ENCODE data around the gene MAP3K8. TPM values are rescaled to one million over a fixed set of nuclear protein-coding genes. Genes with fewer than 3 reads are reported as not detected.

Gene MAP3K8
- total RNA-seq, 1 donor from 2014 or later = 7.0 TPM

GRCh38 chr10:30460121-30460520 lies 26.1 kb downstream of the MAP3K8 start:
- intact Hi-C loops (cut with micrococcal nuclease) = no loop called here
- TF ChIP-seq, protein P1, sequence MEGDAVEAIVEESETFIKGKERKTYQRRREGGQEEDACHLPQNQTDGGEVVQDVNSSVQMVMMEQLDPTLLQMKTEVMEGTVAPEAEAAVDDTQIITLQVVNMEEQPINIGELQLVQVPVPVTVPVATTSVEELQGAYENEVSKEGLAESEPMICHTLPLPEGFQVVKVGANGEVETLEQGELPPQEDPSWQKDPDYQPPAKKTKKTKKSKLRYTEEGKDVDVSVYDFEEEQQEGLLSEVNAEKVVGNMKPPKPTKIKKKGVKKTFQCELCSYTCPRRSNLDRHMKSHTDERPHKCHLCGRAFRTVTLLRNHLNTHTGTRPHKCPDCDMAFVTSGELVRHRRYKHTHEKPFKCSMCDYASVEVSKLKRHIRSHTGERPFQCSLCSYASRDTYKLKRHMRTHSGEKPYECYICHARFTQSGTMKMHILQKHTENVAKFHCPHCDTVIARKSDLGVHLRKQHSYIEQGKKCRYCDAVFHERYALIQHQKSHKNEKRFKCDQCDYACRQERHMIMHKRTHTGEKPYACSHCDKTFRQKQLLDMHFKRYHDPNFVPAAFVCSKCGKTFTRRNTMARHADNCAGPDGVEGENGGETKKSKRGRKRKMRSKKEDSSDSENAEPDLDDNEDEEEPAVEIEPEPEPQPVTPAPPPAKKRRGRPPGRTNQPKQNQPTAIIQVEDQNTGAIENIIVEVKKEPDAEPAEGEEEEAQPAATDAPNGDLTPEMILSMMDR (IDR thresholded peaks at IDR 0.05; ENCODE audit: borderline replicate concordance) = no peak
- no peak for DNase-seq
- H3K27me3 ChIP-seq (ENCODE audit: low read depth) = no peaks in the 10 kb centered on the region
- H3K9me3 ChIP-seq (replicated peaks) = no peaks in the 10 kb centered on the region
- no peak overlapping the region for H3K27ac ChIP-seq (replicated peaks)
- no peak overlapping the region for H3K4me3 ChIP-seq
- peaks cover 58% of the 10 kb centered on the region for H3K4me1 ChIP-seq
- peaks cover 55% of the 10 kb centered on the region for H3K36me3 ChIP-seq

- Histone ChIP-seq H3K4me1 (peaks cover 34% of the 10 kb centered on the region), H3K4me3 (no peak overlapping the region), H3K27me3 (ENCODE audit: low read depth) (no peaks in the 10 kb centered on the region), H3K36me3 (peaks cover 54% of the 10 kb centered on the region), H3K27ac (replicated peaks) (peak overlapping the region; percentile 47), H3K9me3 (replicated peaks) (no peaks in the 10 kb centered on the region)
- DNase-seq = no peak
- TF ChIP-seq, protein P1 (IDR thresholded peaks at IDR 0.05; ENCODE audit: borderline replicate concordance) = no peak
- intact Hi-C loops (cut with micrococcal nuclease) = no loop called here
Observed at GRCh38 chr10:30462513-30462912, 28.5 kb downstream of the MAP3K8 start.

DNA sequence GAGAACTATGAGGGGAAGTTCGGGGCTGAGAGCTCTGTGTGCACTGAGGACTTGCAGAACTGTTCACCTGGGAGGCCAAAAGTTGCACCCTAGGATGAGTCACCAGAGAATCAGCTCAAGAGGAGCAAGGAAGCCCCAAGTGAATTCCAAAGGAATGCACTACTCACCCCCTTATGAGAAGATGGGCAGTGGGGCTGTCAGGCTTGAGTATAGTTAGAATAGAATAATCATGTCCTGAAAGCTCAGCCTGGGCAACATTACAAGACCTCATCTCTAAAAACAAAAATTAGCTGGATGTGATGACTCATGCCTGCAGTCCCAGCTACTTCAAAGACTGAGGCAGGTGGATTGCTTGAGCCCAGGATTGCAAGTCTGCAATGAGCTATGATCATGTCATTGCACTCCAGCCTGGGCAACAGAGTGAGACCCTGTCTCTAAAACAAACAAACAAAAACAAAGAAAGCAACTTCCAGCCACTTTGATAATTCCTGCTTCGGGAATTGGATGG lies 30.0 kb downstream of the MAP3K8 start:
- no peaks in the 10 kb centered on the region for H3K27me3 ChIP-seq (ENCODE audit: low read depth)
- TF ChIP-seq, protein P1 (IDR thresholded peaks at IDR 0.05; ENCODE audit: borderline replicate concordance) = no peak
- peaks cover 19% of the 10 kb centered on the region for H3K4me1 ChIP-seq
- H3K9me3 ChIP-seq (replicated peaks) = no peaks in the 10 kb centered on the region
- intact Hi-C loops (cut with micrococcal nuclease) = no loop called here
- no peak overlapping the region for H3K4me3 ChIP-seq
- H3K27ac ChIP-seq (replicated peaks) = no peak overlapping the region
- peaks cover 39% of the 10 kb centered on the region for H3K36me3 ChIP-seq
- no peak for DNase-seq

DNA sequence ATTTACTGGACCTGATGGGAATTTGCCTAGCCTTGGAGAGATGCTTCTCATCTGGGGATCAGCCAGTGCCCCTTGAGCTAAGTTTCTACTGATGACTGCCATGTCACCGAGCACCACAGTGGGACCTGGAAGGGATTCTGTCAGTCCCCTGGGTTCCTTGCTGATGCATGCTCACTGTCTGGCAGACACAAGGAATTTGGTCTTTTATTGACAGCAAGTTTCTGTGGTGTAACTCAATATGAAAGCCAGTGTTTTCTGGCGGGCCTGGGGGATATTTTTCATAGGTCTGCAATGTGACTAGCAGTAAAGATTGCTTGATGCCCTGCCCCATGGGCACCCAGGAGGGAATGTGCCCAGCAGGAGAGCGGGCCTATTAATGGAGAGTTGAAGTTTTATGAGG lies 30.7 kb downstream of the MAP3K8 start:
- TF ChIP-seq, protein P1 (IDR thresholded peaks at IDR 0.05; ENCODE audit: borderline replicate concordance) = no peak
- H3K4me1 ChIP-seq = peaks cover 16% of the 10 kb centered on the region
- H3K27ac ChIP-seq (replicated peaks) = no peak overlapping the region
- intact Hi-C loops (cut with micrococcal nuclease) = no loop called here
- peaks cover 32% of the 10 kb centered on the region for H3K36me3 ChIP-seq
- H3K4me3 ChIP-seq = no peak overlapping the region
- H3K27me3 ChIP-seq (ENCODE audit: low read depth) = no peaks in the 10 kb centered on the region
- DNase-seq = no peak
- no peaks in the 10 kb centered on the region for H3K9me3 ChIP-seq (replicated peaks)

GRCh38 chr10:30466445-30466844 lies 32.5 kb downstream of the MAP3K8 start:
- intact Hi-C loops (cut with micrococcal nuclease) = no loop called here
- DNase-seq = no peak
- peaks cover 11% of the 10 kb centered on the region for H3K4me1 ChIP-seq

More at GRCh38 chr10:30466445-30466844, 32.5 kb downstream of the MAP3K8 start:
- H3K27ac ChIP-seq (replicated peaks) = no peak overlapping the region
- no peak overlapping the region for H3K4me3 ChIP-seq
- no peaks in the 10 kb centered on the region for H3K9me3 ChIP-seq (replicated peaks)
- TF ChIP-seq, protein P1 (IDR thresholded peaks at IDR 0.05; ENCODE audit: borderline replicate concordance) = no peak
- no peaks in the 10 kb centered on the region for H3K27me3 ChIP-seq (ENCODE audit: low read depth)
- H3K36me3 ChIP-seq = peaks cover 14% of the 10 kb centered on the region

All from left ventricle myocardium inferior (tissue), 1 donor.